AG04450 (cell line): Measurements from ENCODE around the gene ANKRD50. TPM values are rescaled to one million over a fixed set of nuclear protein-coding genes. Genes with fewer than 3 reads are reported as not detected.

Experiments used
- CTCF ChIA-PET: fragments of 300-600, 350-600 bp; formaldehyde crosslinking; extraction: SDS; loops from one replicate; lab custom pipeline; 2022; ENCODE audit warnings: antibody characterized with exemption, inconsistent platforms; lab: Charles Lee
- POLR2A ChIA-PET: fragments of 350-600 bp; formaldehyde crosslinking; extraction: SDS; loops from one replicate; lab custom pipeline; 2021; ENCODE audit warnings: antibody characterized with exemption, inconsistent platforms; lab: Yijun Ruan, JAX
- DNase-seq: peaks from one replicate; pipeline ENCODE4 v3.0.0-alpha.2; 2011; ENCODE audit warnings: low read depth, low spot score
- H3K27ac ChIP-seq: one replicate; pipeline ENCODE4 v1.5.1; 2012; ENCODE audit warnings: low read depth, low read length, control low read depth
- H3K27me3 ChIP-seq: one replicate; pipeline ENCODE4 v1.6.0; 2012; ENCODE audit warnings: low read length; ENCODE audit not compliant: control insufficient read depth, insufficient read depth
- H3K4me3 ChIP-seq: 2 replicates; pipeline ENCODE4 v1.5.1; 2011; ENCODE audit warnings: mild to moderate bottlenecking, low read depth, low read length, control low read depth
- H3K9me3 ChIP-seq: 2 replicates; pipeline ENCODE4 v1.5.1; 2012; ENCODE audit warnings: low read length; ENCODE audit not compliant: control insufficient read depth, insufficient read depth
- polyA plus RNA-seq: library from polyadenylated mRNA; depleted of rRNA; stranded (reverse); fragments of >200 nt; gene quantifications from 2 replicates; pipeline ENCODE4 v1.2.3, GENCODE V29; 2011
- TF ChIP-seq, protein P1 (sequence below): IDR thresholded peaks from 2 replicates; pipeline ENCODE4 v1.5.1; 2011; ENCODE audit warnings: low read depth, low read length, control low read depth, inconsistent platforms

Gene ANKRD50
- polyA plus RNA-seq, 1 experiment, result 21.2 TPM

DNA sequence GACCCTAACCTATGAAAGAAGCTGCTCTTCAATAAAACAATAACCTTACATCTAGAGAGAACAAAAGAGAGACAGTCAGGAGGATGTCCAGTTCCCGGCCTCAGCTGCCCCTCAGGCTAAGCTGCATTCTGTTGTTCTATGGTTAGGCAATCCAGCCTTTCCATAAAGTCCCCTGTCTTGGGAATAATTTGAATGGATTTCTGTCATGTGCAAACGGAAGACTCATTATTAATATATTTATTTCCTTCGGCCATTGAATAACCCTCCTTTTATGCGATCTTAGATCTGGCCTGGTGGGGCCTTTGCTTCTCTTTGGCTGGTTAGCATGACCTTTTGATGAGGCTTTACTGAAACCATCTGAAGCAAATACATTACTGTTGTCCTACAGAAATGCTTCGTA lies 80.1 kb downstream of the ANKRD50 start:
- no peaks in the 10 kb centered on the region for H3K9me3 ChIP-seq
- H3K27ac ChIP-seq, result no peak overlapping the region
- H3K4me3 ChIP-seq, result no peak overlapping the region
- no peak for DNase-seq
- POLR2A ChIA-PET, result no interaction called here
- TF ChIP-seq, protein P1, sequence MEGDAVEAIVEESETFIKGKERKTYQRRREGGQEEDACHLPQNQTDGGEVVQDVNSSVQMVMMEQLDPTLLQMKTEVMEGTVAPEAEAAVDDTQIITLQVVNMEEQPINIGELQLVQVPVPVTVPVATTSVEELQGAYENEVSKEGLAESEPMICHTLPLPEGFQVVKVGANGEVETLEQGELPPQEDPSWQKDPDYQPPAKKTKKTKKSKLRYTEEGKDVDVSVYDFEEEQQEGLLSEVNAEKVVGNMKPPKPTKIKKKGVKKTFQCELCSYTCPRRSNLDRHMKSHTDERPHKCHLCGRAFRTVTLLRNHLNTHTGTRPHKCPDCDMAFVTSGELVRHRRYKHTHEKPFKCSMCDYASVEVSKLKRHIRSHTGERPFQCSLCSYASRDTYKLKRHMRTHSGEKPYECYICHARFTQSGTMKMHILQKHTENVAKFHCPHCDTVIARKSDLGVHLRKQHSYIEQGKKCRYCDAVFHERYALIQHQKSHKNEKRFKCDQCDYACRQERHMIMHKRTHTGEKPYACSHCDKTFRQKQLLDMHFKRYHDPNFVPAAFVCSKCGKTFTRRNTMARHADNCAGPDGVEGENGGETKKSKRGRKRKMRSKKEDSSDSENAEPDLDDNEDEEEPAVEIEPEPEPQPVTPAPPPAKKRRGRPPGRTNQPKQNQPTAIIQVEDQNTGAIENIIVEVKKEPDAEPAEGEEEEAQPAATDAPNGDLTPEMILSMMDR, result no peak
- H3K27me3 ChIP-seq, result no peaks in the 10 kb centered on the region
- CTCF ChIA-PET, result no interaction called here

DNA sequence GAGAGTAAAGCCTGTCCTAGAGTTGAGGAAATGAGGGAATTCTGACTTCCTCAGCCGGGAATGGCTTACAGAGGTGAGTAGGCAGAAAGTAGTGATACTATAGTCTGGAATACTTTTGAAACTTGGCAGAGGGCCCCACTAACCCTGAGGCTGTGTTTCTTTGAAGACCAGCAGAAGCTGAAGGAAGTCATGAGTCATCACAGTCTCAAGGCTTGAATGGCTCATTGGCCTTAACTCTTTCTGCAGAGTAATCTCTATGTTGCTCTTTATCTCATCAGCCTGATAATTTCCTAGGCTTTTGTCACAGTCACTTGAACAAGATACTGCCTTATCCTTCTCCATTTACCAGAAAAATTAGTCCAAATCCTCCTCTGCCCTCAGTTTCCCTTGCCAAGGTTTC lies 80.8 kb downstream of the ANKRD50 start:
- CTCF ChIA-PET, result no interaction called here

DNA sequence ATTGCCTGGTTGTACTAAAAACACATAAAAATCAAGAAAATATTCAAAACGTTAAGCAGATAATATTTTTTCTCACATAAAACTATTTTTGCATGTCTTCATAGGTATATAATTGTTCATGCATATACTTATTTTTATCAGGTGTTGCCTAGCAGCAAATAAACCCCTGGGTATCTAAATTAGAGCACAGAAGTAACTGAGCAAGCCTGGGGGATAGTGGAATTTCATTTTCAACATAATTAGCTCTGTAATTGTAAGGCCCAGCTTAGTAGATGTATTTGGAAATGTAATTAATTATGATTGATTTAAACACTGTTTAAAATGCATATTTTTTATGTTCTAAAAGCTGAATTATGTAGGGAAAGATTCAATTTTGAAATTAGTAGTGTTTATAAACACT lies 82.9 kb downstream of the ANKRD50 start:
- ChIA-PET POLR2A (no interaction called here), CTCF (no interaction called here)
- TF ChIP-seq, protein P1, result no peak
- no peaks in the 10 kb centered on the region for H3K9me3 ChIP-seq
- no peak for DNase-seq
- H3K27me3 ChIP-seq, result no peaks in the 10 kb centered on the region
- H3K27ac ChIP-seq, result no peak overlapping the region
- H3K4me3 ChIP-seq, result no peak overlapping the region

More for the DNA sequence above, 80.8 kb downstream of the ANKRD50 start:
- POLR2A ChIA-PET, result no interaction called here
- Histone ChIP-seq H3K9me3 (no peaks in the 10 kb centered on the region), H3K4me3 (no peak overlapping the region), H3K27me3 (no peaks in the 10 kb centered on the region), H3K27ac (no peak overlapping the region)
- DNase-seq, result peak; percentile 85
- TF ChIP-seq, protein P1, result no peak
